GM12878 (cell line): ENCODE results near the gene ITPKB. TPM values are rescaled to one million over a fixed set of nuclear protein-coding genes. Genes with fewer than 3 reads are reported as not detected.

ENCODE experiments used
- ATF2 ChIP-seq: IDR thresholded peaks from 2 replicates; pipeline ENCODE4 v1.6.1; 2012; ENCODE audit warnings: low read length, inconsistent platforms
- BACH1 ChIP-seq: fragments of 450-650 bp; IDR thresholded peaks from 2 replicates; pipeline ENCODE4 v1.6.1; 2017; ENCODE audit warnings: mild to moderate bottlenecking, borderline replicate concordance
- BMI1 ChIP-seq: fragments of 450-650 bp; IDR thresholded peaks from 2 replicates; pipeline ENCODE4 v1.6.1; 2016; ENCODE audit warnings: mild to moderate bottlenecking, moderate library complexity, borderline replicate concordance
- CHD1 ChIP-seq: IDR thresholded peaks from 2 replicates; pipeline ENCODE4 v1.6.1; 2012; ENCODE audit warnings: low read depth, low read length, improper control_type of control experiment
- CTCF ChIP-seq, 3 experiments: IDR thresholded peaks in 2 of 3; conservative IDR thresholded peaks in 1 of 3; 2 replicates each; pipeline ENCODE4 v1.5.1; 2011; ENCODE audit warnings: low read depth in 3 of 3, low read length in 3 of 3, mild to moderate bottlenecking in 3 of 3, control low read depth in 2 of 3, moderate library complexity in 2 of 3, inconsistent platforms in 1 of 3, mixed read lengths in 1 of 3; ENCODE audit not compliant: control insufficient read depth in 2 of 3, insufficient read depth in 1 of 3; ENCODE audit errors: extremely low read depth in 1 of 3
- CUX1 ChIP-seq: IDR thresholded peaks from 2 replicates; pipeline ENCODE4 v1.6.1; 2012; ENCODE audit warnings: improper control_type of control experiment, low read depth, low read length; ENCODE audit not compliant: insufficient replicate concordance
- E2F8 ChIP-seq: fragments of 450-650 bp; IDR thresholded peaks from 2 replicates; pipeline ENCODE4 v1.6.1; 2018; ENCODE audit warnings: mild to moderate bottlenecking, low read depth, moderate library complexity; ENCODE audit not compliant: partially characterized antibody
- ETV6 ChIP-seq, 2 experiments: fragments of 450-650 bp in 1 of 2; IDR thresholded peaks in 1 of 2; conservative IDR thresholded peaks in 1 of 2; 2 replicates each; pipeline ENCODE4 v1.6.1; 2014; ENCODE audit warnings: antibody characterized with exemption in 1 of 2, borderline replicate concordance in 1 of 2, low read depth in 1 of 2, mild to moderate bottlenecking in 1 of 2, moderate library complexity in 1 of 2
- FOXM1 ChIP-seq: IDR thresholded peaks from 2 replicates; pipeline ENCODE4 v1.6.1; 2012; ENCODE audit warnings: low read depth, mild to moderate bottlenecking, inconsistent platforms, low read length, moderate library complexity
- RAD51 ChIP-seq: fragments of 450-650 bp; IDR thresholded peaks from 2 replicates; pipeline ENCODE4 v1.6.1; 2016; ENCODE audit warnings: moderate library complexity, mild to moderate bottlenecking, inconsistent platforms
- RBBP5 ChIP-seq: fragments of 200-600 bp; sonication (generic); conservative IDR thresholded peaks from 2 replicates; pipeline ENCODE4 v1.6.1; 2016
- polyA plus RNA-seq, 11 experiments: library from polyadenylated mRNA; depleted of rRNA in 4 of 11; unstranded in 6 of 11; stranded (reverse) in 5 of 11; fragments of >200 nt; fragmentation: Nextera tagmentation in 4 of 11; fragmentation: Illumina TruSeq in 1 of 11; extraction: Ambion mirVana in 4 of 11; extraction: Trizol in 1 of 11; gene quantifications; 1 replicate in 1 of 11; 2 replicates in 10 of 11; pipeline versions ENCODE4 v1.2.1 to v1.2.3, GENCODE V29; 2011 to 2016; ENCODE audit warnings: inconsistent platforms in 2 of 11, missing spikeins in 2 of 11, low read depth in 1 of 11
- total RNA-seq, 4 experiments: library from RNA; depleted of rRNA in 3 of 4; stranded (reverse); fragments of >200 nt in 3 of 4; fragmentation: Illumina TruSeq in 1 of 4; extraction: Trizol in 1 of 4; gene quantifications; 2 replicates each; pipeline versions ENCODE4 v1.2.1 to v1.2.3, GENCODE V29; 2013 to 2021
- TF ChIP-seq, protein P1 (sequence below): fragments of 450-650 bp; IDR thresholded peaks from 2 replicates; pipeline ENCODE4 v1.6.1; 2017; ENCODE audit warnings: mild to moderate bottlenecking
- TF ChIP-seq, protein P2 (sequence below): IDR thresholded peaks from 2 replicates; pipeline ENCODE4 v1.6.1; 2012; ENCODE audit warnings: low read depth, low read length, improper control_type of control experiment

The ITPKB gene
- total and polyA plus RNA-seq, 10 of the 15 experiments (the other 5 are each of a cell fraction or from before 2014, with no cell fraction given): 1.3 to 38.7 (median 12.9) TPM

- TF ChIP-seq, protein P1, sequence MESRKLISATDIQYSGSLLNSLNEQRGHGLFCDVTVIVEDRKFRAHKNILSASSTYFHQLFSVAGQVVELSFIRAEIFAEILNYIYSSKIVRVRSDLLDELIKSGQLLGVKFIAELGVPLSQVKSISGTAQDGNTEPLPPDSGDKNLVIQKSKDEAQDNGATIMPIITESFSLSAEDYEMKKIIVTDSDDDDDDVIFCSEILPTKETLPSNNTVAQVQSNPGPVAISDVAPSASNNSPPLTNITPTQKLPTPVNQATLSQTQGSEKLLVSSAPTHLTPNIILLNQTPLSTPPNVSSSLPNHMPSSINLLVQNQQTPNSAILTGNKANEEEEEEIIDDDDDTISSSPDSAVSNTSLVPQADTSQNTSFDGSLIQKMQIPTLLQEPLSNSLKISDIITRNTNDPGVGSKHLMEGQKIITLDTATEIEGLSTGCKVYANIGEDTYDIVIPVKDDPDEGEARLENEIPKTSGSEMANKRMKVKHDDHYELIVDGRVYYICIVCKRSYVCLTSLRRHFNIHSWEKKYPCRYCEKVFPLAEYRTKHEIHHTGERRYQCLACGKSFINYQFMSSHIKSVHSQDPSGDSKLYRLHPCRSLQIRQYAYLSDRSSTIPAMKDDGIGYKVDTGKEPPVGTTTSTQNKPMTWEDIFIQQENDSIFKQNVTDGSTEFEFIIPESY: no peak
- TF ChIP-seq BACH1 (no peak), FOXM1 (no peak), ATF2 (0 out of 2 replicates have a peak, but pooled peaks have one; percentile 29), BMI1 (no peak), CUX1 (no peak), RBBP5 (no peak), CTCF (IDR thresholded peaks at IDR 0.05 in 2 of 3, conservative IDR thresholded peaks at IDR 0.05 in 1 of 3; ENCODE audit: control insufficient read depth in 2 of 3, extremely low read depth in 1 of 3, insufficient read depth in 1 of 3, low read depth in 3 of 3, low read length in 3 of 3) (no peak), CHD1 (no peak), RAD51 (peak; percentile 42; the same call in 1 of the 2 replicates), ETV6 (conservative IDR thresholded peaks at IDR 0.05 in 1 of 2, IDR thresholded peaks at IDR 0.05 in 1 of 2; ENCODE audit: borderline replicate concordance in 1 of 2, low read depth in 1 of 2) (peak in 1 of 2 experiments; percentile 57; a peak in 1 of 4 replicates), E2F8 (no peak)
- TF ChIP-seq, protein P2, sequence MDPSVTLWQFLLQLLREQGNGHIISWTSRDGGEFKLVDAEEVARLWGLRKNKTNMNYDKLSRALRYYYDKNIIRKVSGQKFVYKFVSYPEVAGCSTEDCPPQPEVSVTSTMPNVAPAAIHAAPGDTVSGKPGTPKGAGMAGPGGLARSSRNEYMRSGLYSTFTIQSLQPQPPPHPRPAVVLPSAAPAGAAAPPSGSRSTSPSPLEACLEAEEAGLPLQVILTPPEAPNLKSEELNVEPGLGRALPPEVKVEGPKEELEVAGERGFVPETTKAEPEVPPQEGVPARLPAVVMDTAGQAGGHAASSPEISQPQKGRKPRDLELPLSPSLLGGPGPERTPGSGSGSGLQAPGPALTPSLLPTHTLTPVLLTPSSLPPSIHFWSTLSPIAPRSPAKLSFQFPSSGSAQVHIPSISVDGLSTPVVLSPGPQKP: no peak
Observed at GRCh38 chr1:226772446-226773139, 33.5 kb upstream of the ITPKB start (continued).
